ENCODE data around the gene SLC34A3.

SLC34A3 gene

GRCh38 chr9:137240841-137241489, 10.3 kb downstream of the SLC34A3 start, which contains the start of gene TUBB4B:
Gene TUBB4B, plus strand, starts transcription at chr9:137241287. Its CDS starts 74 bp downstream, at chr9:137241361.
- TF ChIP-seq REST (IDR thresholded peaks at IDR 0.05; ENCODE audit: insufficient read depth in 1 of 2, low read depth in 2 of 2, low read length in 2 of 2) (peak in 1 of 2 experiments; percentile 52; a peak in 1 of 4 replicates), SIN3A (IDR thresholded peaks at IDR 0.05; ENCODE audit: borderline replicate concordance, insufficient read depth, low read length) (no peak), POLR2AphosphoS5 (IDR thresholded peaks at IDR 0.05; ENCODE audit: low read depth, low read length) (peak; percentile 98), TAF1 (IDR thresholded peaks at IDR 0.05; ENCODE audit: borderline replicate concordance, insufficient read depth, low read length) (peak; percentile 95)

- no peak for TF ChIP-seq TAF1 (IDR thresholded peaks at IDR 0.05; ENCODE audit: borderline replicate concordance, insufficient read depth, low read length)
- no peak for TF ChIP-seq FOXP2 (optimal IDR thresholded peaks at IDR 0.05; ENCODE audit: borderline replicate concordance, extremely low read depth, extremely low read length, insufficient read depth)
- no peak for TF ChIP-seq REST (IDR thresholded peaks at IDR 0.05; ENCODE audit: insufficient read depth in 1 of 2, low read depth in 2 of 2, low read length in 2 of 2)
- TF ChIP-seq SIN3A (IDR thresholded peaks at IDR 0.05; ENCODE audit: borderline replicate concordance, insufficient read depth, low read length): no peak
- TF ChIP-seq POLR2AphosphoS5 (IDR thresholded peaks at IDR 0.05; ENCODE audit: low read depth, low read length): no peak
These were observed 11.0 kb downstream of the SLC34A3 start for GRCh38 chr9:137241490-137242268.

- TF ChIP-seq REST (IDR thresholded peaks at IDR 0.05; ENCODE audit: insufficient read depth in 1 of 2, low read depth in 2 of 2, low read length in 2 of 2) (no peak), POLR2AphosphoS5 (IDR thresholded peaks at IDR 0.05; ENCODE audit: low read depth, low read length) (peak; percentile 41; the same call in 1 of the 2 replicates)
These were observed 11.8 kb downstream of the SLC34A3 start for GRCh38 chr9:137242269-137243203.

- no peak for TF ChIP-seq FOXP2 (optimal IDR thresholded peaks at IDR 0.05; ENCODE audit: borderline replicate concordance, extremely low read depth, extremely low read length, insufficient read depth)
- 0 out of 2 replicates have a peak, but pooled peaks have one; percentile 59 for TF ChIP-seq SIN3A (IDR thresholded peaks at IDR 0.05; ENCODE audit: borderline replicate concordance, insufficient read depth, low read length)
- peak; percentile 61; the same call in 1 of the 2 replicates for TF ChIP-seq POLR2AphosphoS5 (IDR thresholded peaks at IDR 0.05; ENCODE audit: low read depth, low read length)
- TF ChIP-seq REST (IDR thresholded peaks at IDR 0.05; ENCODE audit: insufficient read depth in 1 of 2, low read depth in 2 of 2, low read length in 2 of 2): no peak
- no peak; the same call in 1 of the 2 replicates for TF ChIP-seq TAF1 (IDR thresholded peaks at IDR 0.05; ENCODE audit: borderline replicate concordance, insufficient read depth, low read length)
These were observed 13.2 kb downstream of the SLC34A3 start for GRCh38 chr9:137243626-137244485.

All from PFSK-1 (cell line).